HG03460 (cell line): ENCODE results near the gene ANXA5.

ENCODE experiments used
- ATAC-seq: cut with Tn5 transposase; IDR thresholded peaks from one replicate; pipeline ENCODE4 v1.9.1; 2021; ENCODE audit not compliant: unreplicated experiment

ANXA5 gene

DNA sequence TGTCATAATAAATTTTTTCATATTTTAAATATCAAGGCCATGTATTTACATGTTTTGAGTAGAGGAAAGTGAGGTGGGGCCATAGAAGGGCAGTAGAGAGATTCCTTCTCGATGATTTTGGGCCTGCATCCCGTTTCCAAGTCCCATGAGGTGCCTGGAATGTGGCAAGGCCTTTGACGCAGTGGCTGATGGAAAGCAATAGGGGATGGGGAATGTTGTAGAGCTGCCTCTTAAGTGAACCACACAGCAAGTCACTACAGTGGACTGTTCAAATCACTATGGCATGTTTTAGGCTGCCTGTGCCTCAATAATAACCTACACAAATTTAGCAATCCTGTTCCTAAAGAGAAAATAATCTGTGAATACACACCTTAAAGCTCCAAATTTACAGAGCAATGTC is 48.3 kb downstream of the ANXA5 start:
- no peak for ATAC-seq

DNA sequence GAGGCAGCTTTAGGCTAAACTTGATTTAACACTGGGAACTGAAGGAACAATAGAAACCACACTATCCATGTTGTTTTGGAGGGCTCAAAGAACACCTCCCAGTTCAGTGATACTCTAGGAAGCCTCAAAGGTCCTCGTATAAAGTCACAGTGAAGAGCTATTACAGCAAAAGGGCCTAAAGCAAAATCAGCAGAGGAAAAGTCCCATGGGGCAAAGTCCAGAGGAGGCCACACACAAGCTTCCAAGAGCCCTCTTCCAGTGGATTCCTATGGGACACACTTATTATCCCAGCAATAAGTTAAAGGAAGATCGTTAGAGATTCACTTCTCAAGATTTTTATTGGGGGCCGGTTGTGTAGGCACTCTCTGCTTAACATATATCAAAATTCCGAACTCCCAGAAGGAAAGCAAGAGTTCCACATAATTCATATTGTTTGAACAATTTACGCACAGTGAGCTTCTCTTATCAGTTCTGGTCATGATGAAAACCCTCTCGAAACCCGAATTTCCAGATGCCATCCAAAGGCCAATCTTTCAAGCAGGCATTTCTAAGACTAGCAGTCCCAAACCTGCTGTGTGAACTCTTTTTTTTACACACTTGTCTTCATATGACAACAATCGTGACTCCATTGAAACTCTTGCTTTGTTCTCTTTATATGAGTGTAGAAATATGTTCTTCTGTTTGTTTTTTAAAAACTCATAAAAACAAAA is 53.7 kb downstream of the ANXA5 start:
- no peak for ATAC-seq

DNA sequence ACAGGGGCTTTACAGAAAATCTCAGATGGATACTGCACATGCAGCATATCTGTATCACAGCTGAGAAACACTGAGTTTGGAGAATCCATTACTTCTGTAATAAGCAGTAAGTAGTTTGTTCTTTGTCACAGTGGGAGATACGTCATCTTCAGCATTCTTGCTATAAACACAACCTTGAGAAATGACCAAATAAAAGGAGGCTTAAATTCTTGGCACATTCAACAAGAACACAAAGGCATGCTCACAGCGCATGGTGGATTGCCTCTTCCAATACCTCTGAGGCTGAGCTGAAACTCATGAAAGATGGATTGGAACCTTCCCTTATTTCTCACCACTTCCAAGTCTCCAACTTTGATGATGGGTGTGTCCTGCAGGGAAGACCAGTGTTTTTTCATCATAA is 54.5 kb downstream of the ANXA5 start:
- ATAC-seq: no peak

DNA sequence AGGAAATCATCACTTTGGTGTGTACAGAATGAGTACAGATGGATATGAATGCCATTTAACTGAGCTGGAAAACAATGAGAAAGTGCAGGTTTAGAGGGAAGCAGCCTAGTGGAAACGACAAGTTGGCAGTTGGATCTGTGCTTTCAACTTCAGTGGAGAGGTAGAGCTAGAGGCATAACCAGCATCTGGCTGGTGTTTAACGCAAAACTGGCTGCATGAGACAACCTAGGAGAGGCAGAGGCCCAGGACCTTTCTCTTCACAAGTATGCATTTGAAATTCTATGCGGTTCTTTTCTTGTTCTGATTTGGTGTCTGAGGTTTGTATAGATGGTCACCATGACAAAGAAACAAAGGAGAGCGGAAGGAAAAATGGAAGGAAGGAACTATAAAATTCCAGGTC is 63.1 kb downstream of the ANXA5 start:
- no peak for ATAC-seq

DNA sequence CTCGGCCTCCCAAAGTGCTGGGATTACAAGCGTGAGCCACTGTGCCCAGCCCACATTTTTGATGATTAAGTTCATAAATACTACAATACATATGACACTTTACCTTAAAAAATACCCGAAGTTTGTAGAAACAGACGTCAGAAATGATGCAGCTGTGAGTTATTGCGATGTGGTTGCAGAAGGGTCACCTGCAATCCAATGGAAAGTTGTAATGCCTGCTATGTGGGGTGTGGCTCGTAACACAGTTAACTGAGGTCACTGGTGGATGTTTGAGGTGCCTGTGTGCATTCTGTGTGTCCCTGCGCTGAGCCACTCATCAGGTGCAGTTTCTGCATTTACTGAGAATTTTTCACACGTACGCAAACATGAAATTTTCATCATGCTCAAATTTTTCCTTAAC is 64.1 kb downstream of the ANXA5 start:
- no peak for ATAC-seq
